PC-3 (cell line): ENCODE results near the gene MBTPS2.

Source experiments
- EZH2 ChIP-seq: fragments of 300-600 bp; sonication (generic); IDR thresholded peaks from one replicate; pipeline ENCODE4 v1.6.1; 2017; ENCODE audit warnings: antibody characterized with exemption, mild to moderate bottlenecking, low read length; ENCODE audit not compliant: unreplicated experiment
- EZH2phosphoT487 ChIP-seq: fragments of 300-600 bp; sonication (generic); IDR thresholded peaks from 2 replicates; pipeline ENCODE4 v1.6.1; 2018; ENCODE audit warnings: mild to moderate bottlenecking, antibody characterized with exemption, low read length, borderline replicate concordance
- TF ChIP-seq, protein P1 (sequence below): fragments of 300-600 bp; sonication (generic); conservative IDR thresholded peaks from 2 replicates; pipeline ENCODE4 v1.5.1; 2017; ENCODE audit warnings: antibody characterized with exemption, low read depth, mild to moderate bottlenecking, low read length

DNA sequence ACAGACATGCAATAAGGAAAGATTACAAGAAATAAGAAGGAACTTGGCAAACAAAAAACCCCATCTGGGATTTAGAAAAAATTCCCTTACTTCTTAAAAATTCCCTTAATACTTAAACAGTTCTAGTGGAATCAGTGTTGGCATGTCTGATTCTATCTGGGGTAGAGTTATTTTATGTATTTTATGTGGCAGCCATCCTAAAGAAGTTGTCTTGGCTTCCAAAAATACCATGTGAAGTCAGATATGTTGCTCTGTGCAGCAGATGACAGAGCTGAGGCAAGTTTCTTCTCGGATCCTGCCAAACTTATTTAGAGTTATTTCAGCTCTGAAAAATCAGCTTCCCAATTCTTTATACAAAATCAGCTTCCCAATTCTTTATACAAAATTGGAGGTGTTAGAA is 31.1 kb downstream of the MBTPS2 start:
- TF ChIP-seq, protein P1, sequence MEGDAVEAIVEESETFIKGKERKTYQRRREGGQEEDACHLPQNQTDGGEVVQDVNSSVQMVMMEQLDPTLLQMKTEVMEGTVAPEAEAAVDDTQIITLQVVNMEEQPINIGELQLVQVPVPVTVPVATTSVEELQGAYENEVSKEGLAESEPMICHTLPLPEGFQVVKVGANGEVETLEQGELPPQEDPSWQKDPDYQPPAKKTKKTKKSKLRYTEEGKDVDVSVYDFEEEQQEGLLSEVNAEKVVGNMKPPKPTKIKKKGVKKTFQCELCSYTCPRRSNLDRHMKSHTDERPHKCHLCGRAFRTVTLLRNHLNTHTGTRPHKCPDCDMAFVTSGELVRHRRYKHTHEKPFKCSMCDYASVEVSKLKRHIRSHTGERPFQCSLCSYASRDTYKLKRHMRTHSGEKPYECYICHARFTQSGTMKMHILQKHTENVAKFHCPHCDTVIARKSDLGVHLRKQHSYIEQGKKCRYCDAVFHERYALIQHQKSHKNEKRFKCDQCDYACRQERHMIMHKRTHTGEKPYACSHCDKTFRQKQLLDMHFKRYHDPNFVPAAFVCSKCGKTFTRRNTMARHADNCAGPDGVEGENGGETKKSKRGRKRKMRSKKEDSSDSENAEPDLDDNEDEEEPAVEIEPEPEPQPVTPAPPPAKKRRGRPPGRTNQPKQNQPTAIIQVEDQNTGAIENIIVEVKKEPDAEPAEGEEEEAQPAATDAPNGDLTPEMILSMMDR: no peak
- no peak for TF ChIP-seq EZH2
- no peak for TF ChIP-seq EZH2phosphoT487
